Panc1 (cell line): ENCODE measurements around the gene FBN1. TPM values are rescaled to one million over a fixed set of nuclear protein-coding genes. Genes with fewer than 3 reads are reported as not detected.

Experiments
- ATAC-seq: fragments of 200-7000 bp; cut with Tn5 transposase; 2 replicates; pipeline ENCODE4 v1.9.1; 2020; ENCODE audit warnings: mild to moderate bottlenecking, moderate library complexity
- BruUV-seq: library from RNA; stranded (reverse); fragments of 400-500 nt; replicated peaks from 2 replicates; lab custom pipeline; 2021; lab: Mats Ljungman, UMichigan
- CTCF ChIA-PET: fragments of 300-600 bp; sonication (Branson Sonifier 250); formaldehyde crosslinking; loops from one replicate; lab custom pipeline; 2022; ENCODE audit warnings: antibody characterized with exemption; lab: Charles Lee
- POLR2A ChIA-PET: fragments of 300-600 bp; sonication (Branson Sonifier 250); formaldehyde crosslinking; loops from one replicate; lab custom pipeline; 2022; ENCODE audit warnings: antibody characterized with exemption; lab: Charles Lee
- DNase-seq: peaks from one replicate; pipeline ENCODE4 v3.0.0-alpha.2; 2010; ENCODE audit warnings: low read depth, low spot score
- H3K27ac ChIP-seq: 2 replicates; pipeline ENCODE4 v1.5.1; 2011; ENCODE audit warnings: mild to moderate bottlenecking, low read length, inconsistent platforms
- H3K27me3 ChIP-seq: fragments of 200-500 bp; sonication (Bioruptor generic); 2 replicates; pipeline ENCODE4 v1.6.0; 2014; ENCODE audit warnings: low read length, inconsistent platforms; ENCODE audit not compliant: control insufficient read depth, insufficient read depth
- H3K36me3 ChIP-seq: fragments of 200-500 bp; sonication (Bioruptor generic); 2 replicates; pipeline ENCODE4 v1.5.1; 2014; ENCODE audit warnings: inconsistent platforms, mild to moderate bottlenecking, low read length, moderate library complexity; ENCODE audit not compliant: control insufficient read depth, insufficient read depth
- H3K4me1 ChIP-seq: 2 replicates; pipeline ENCODE4 v1.5.1; 2011; ENCODE audit warnings: inconsistent platforms, mild to moderate bottlenecking, low read length, moderate library complexity; ENCODE audit not compliant: control insufficient read depth, insufficient read depth
- H3K4me3 ChIP-seq, 2 experiments: 2 replicates each; pipeline ENCODE4 v1.5.1; 2011 to 2012; ENCODE audit warnings: low read depth in 2 of 2, low read length in 2 of 2, mild to moderate bottlenecking in 2 of 2, inconsistent platforms in 1 of 2, moderate library complexity in 1 of 2
- H3K9me3 ChIP-seq: fragments of 200-500 bp; sonication (Bioruptor generic); 2 replicates; pipeline ENCODE4 v1.5.1; 2014; ENCODE audit warnings: low read depth, mild to moderate bottlenecking, inconsistent platforms, low read length, moderate library complexity; ENCODE audit not compliant: control insufficient read depth, insufficient read depth
- CTCF ChIP-seq: fragments of 450-650 bp; IDR thresholded peaks from 2 replicates; pipeline ENCODE4 v1.5.1; 2017; ENCODE audit warnings: mild to moderate bottlenecking
- POLR2AphosphoS5 ChIP-seq: IDR thresholded peaks from 2 replicates; pipeline ENCODE4 v1.6.1; 2012; ENCODE audit warnings: mild to moderate bottlenecking, low read depth, low read length, moderate library complexity
- REST ChIP-seq, 2 experiments: IDR thresholded peaks; 2 replicates each; pipeline ENCODE4 v1.6.1; 2011 to 2012; ENCODE audit warnings: low read depth in 2 of 2, control low read depth in 1 of 2, low read length in 1 of 2, mild to moderate bottlenecking in 1 of 2, moderate library complexity in 1 of 2; ENCODE audit not compliant: insufficient read depth in 1 of 2
- SIN3A ChIP-seq: IDR thresholded peaks from 2 replicates; pipeline ENCODE4 v1.6.1; 2012; ENCODE audit warnings: low read depth, mild to moderate bottlenecking, low read length, moderate library complexity, borderline replicate concordance; ENCODE audit not compliant: insufficient read depth
- TCF7L2 ChIP-seq: IDR thresholded peaks from 2 replicates; pipeline ENCODE4 v1.6.1; 2011; ENCODE audit warnings: mild to moderate bottlenecking, low read depth, low read length, inconsistent platforms
- in situ Hi-C: cut with HindIII; loops from 2 replicates; pipeline ENCODE4 v1.10.0; 2016; ENCODE audit warnings: low sequenced_read_pairs, low pct_unique_long_range_greater_than_20kb
- intact Hi-C: fragments of 100-400 bp; cut with micrococcal nuclease; formaldehyde crosslinking; loops from one replicate; pipeline ENCODE4 v1.10.0; 2022; ENCODE audit not compliant: unreplicated experiment
- total RNA-seq: library from RNA; stranded (reverse); gene quantifications from one replicate; pipeline ENCODE4 v1.2.1, GENCODE V29; 2021; ENCODE audit not compliant: unreplicated experiment

Gene FBN1
- total RNA-seq, 1 experiment from 2014 or later = 0.46 TPM

- BruUV-seq = no TSS peak
- intact Hi-C loops = no loop called here
- DNase-seq = no peak
- H3K4me3 ChIP-seq = no peak overlapping the region
- no peak overlapping the region for H3K27ac ChIP-seq
- ChIA-PET POLR2A (no interaction called here), CTCF (interaction anchor here (0.7 kb wide), 1 partner anchor 227 kb away, joined by 5 read pairs; no protein-coding TSS in a partner anchor)
- in situ Hi-C loops = no loop called here
- ATAC-seq = no peak
- no peaks in the 10 kb centered on the region for H3K36me3 ChIP-seq
- no peaks in the 10 kb centered on the region for H3K9me3 ChIP-seq
- H3K27me3 ChIP-seq = peaks cover 2% of the 10 kb centered on the region; the same call in 1 of the 2 replicates
- TF ChIP-seq TCF7L2 (no peak), SIN3A (no peak), CTCF (no peak), REST (IDR thresholded peaks at IDR 0.05; ENCODE audit: insufficient read depth in 1 of 2, low read depth in 2 of 2, low read length in 1 of 2) (no peak), POLR2AphosphoS5 (no peak)
- H3K4me1 ChIP-seq = no peaks in the 10 kb centered on the region
Measured at GRCh38 chr15:48630245-48630644, 15.3 kb downstream of the FBN1 start.

GRCh38 chr15:48628832-48629231 is 16.7 kb downstream of the FBN1 start:
- H3K36me3 ChIP-seq = no peaks in the 10 kb centered on the region
- ATAC-seq (no peak), DNase-seq (no peak)
- H3K27ac ChIP-seq = no peak overlapping the region
- no peaks in the 10 kb centered on the region for H3K9me3 ChIP-seq
- ChIA-PET CTCF (no interaction called here), POLR2A (no interaction called here)
- intact Hi-C loops = no loop called here
- H3K4me1 ChIP-seq = no peaks in the 10 kb centered on the region
- BruUV-seq = no TSS peak
- no peak overlapping the region for H3K4me3 ChIP-seq
- TF ChIP-seq POLR2AphosphoS5 (no peak), TCF7L2 (no peak), CTCF (no peak), SIN3A (no peak), REST (IDR thresholded peaks at IDR 0.05; ENCODE audit: insufficient read depth in 1 of 2, low read depth in 2 of 2, low read length in 1 of 2) (no peak)
- peaks cover 2% of the 10 kb centered on the region; the same call in 1 of the 2 replicates for H3K27me3 ChIP-seq
- in situ Hi-C loops = no loop called here
